H9 (cell line): Measurements from ENCODE around the gene PITPNB. TPM values are rescaled to one million over a fixed set of nuclear protein-coding genes. Genes with fewer than 3 reads are reported as not detected.

Experiments used
- DNase-seq: peaks from one replicate; pipeline ENCODE4 v3.0.0-alpha.2; 2017
- H2AFZ ChIP-seq: one replicate; pipeline ENCODE4 v1.6.1; 2013; ENCODE audit warnings: mild to moderate bottlenecking, low read length, control low read depth, moderate library complexity
- H2AK5ac ChIP-seq: 2 replicates; pipeline ENCODE4 v1.6.1; 2013; ENCODE audit warnings: low read length, control low read depth, mixed read lengths; ENCODE audit not compliant: insufficient read length
- H2BK120ac ChIP-seq: one replicate; pipeline ENCODE4 v1.6.1; 2013; ENCODE audit warnings: low read depth, mild to moderate bottlenecking, low read length, control low read depth, inconsistent platforms; ENCODE audit not compliant: poor library complexity, severe bottlenecking
- H2BK12ac ChIP-seq: 2 replicates; pipeline ENCODE4 v1.6.1; 2013; ENCODE audit warnings: low read length, control low read depth, mixed read lengths, low read depth; ENCODE audit not compliant: insufficient read length
- H2BK15ac ChIP-seq: 2 replicates; pipeline ENCODE4 v1.6.1; 2013; ENCODE audit warnings: low read depth, low read length, control low read depth
- H2BK20ac ChIP-seq: one replicate; pipeline ENCODE4 v1.6.1; 2013; ENCODE audit warnings: low read depth, mild to moderate bottlenecking, low read length, control low read depth, inconsistent platforms; ENCODE audit not compliant: poor library complexity, severe bottlenecking
- H2BK5ac ChIP-seq: 2 replicates; pipeline ENCODE4 v1.6.1; 2013; ENCODE audit warnings: low read length, control low read depth, mixed read lengths; ENCODE audit not compliant: insufficient read length
- H3K14ac ChIP-seq: 2 replicates; pipeline ENCODE4 v1.6.1; 2013; ENCODE audit warnings: low read length, control low read depth; ENCODE audit not compliant: insufficient read depth
- H3K18ac ChIP-seq: 2 replicates; pipeline ENCODE4 v1.6.1; 2013; ENCODE audit warnings: low read depth, mild to moderate bottlenecking, mixed read lengths, low read length, control low read depth; ENCODE audit not compliant: insufficient read length
- H3K23ac ChIP-seq: 2 replicates; pipeline ENCODE4 v1.6.1; 2013; ENCODE audit warnings: low read length, control low read depth, mixed read lengths, low read depth; ENCODE audit not compliant: insufficient read length
- H3K23me2 ChIP-seq: 2 replicates; pipeline ENCODE4 v1.6.1; 2013; ENCODE audit warnings: low read depth, mild to moderate bottlenecking, mixed read lengths, low read length, control low read depth; ENCODE audit not compliant: insufficient read length, poor library complexity, severe bottlenecking
- H3K27ac ChIP-seq: 2 replicates; pipeline ENCODE4 v1.5.1; 2013; ENCODE audit warnings: low read length, control low read depth, mixed read lengths, low read depth; ENCODE audit not compliant: insufficient read length
- H3K27me3 ChIP-seq: 2 replicates; pipeline ENCODE4 v1.6.1; 2013; ENCODE audit warnings: low read length, control low read depth, inconsistent platforms; ENCODE audit not compliant: insufficient read depth
- H3K4ac ChIP-seq: 2 replicates; pipeline ENCODE4 v1.6.1; 2013; ENCODE audit warnings: low read depth, mild to moderate bottlenecking, control low read depth, inconsistent platforms, low read length, moderate library complexity
- H3K4me1 ChIP-seq: 2 replicates; pipeline ENCODE4 v1.6.1; 2013; ENCODE audit warnings: low read length, control low read depth, inconsistent platforms; ENCODE audit not compliant: insufficient read depth
- H3K4me2 ChIP-seq: 2 replicates; pipeline ENCODE4 v1.6.1; 2013; ENCODE audit warnings: low read length, control low read depth, mixed read lengths; ENCODE audit not compliant: insufficient read length, insufficient read depth
- H3K56ac ChIP-seq: 2 replicates; pipeline ENCODE4 v1.6.1; 2013; ENCODE audit warnings: low read depth, mild to moderate bottlenecking, mixed read lengths, low read length, control low read depth; ENCODE audit not compliant: insufficient read length
- H3K79me1 ChIP-seq: 2 replicates; pipeline ENCODE4 v1.6.1; 2013; ENCODE audit warnings: low read depth, mild to moderate bottlenecking, moderate library complexity, low read length, control low read depth, inconsistent platforms; ENCODE audit not compliant: insufficient read depth, poor library complexity, severe bottlenecking
- H3K79me2 ChIP-seq: 2 replicates; pipeline ENCODE4 v1.6.1; 2013; ENCODE audit warnings: low read length, control low read depth, inconsistent platforms; ENCODE audit not compliant: insufficient read depth
- H3K9ac ChIP-seq: 2 replicates; pipeline ENCODE4 v1.6.1; 2013; ENCODE audit warnings: low read length, control low read depth, mixed read lengths; ENCODE audit not compliant: insufficient read length; ENCODE audit errors: extremely low read depth
- H3K9me3 ChIP-seq: one replicate; pipeline ENCODE4 v1.6.1; 2013; ENCODE audit warnings: low read depth, low read length, inconsistent platforms; ENCODE audit not compliant: control insufficient read depth
- H3T11ph ChIP-seq: one replicate; pipeline ENCODE4 v1.6.1; 2013; ENCODE audit warnings: mild to moderate bottlenecking, low read length, control low read depth, inconsistent platforms
- H4K20me1 ChIP-seq: one replicate; pipeline ENCODE4 v1.6.1; 2013; ENCODE audit not compliant: control insufficient read depth, insufficient read length, insufficient read depth
- H4K5ac ChIP-seq: 2 replicates; pipeline ENCODE4 v1.6.1; 2013; ENCODE audit warnings: low read depth, mild to moderate bottlenecking, mixed read lengths, low read length, control low read depth; ENCODE audit not compliant: insufficient read length
- H4K8ac ChIP-seq: replicated peaks from 2 replicates; pipeline ENCODE4 v1.6.1; 2013; ENCODE audit warnings: low read length, control low read depth, mixed read lengths, low read depth; ENCODE audit not compliant: insufficient read length
- H4K91ac ChIP-seq: 2 replicates; pipeline ENCODE4 v1.6.1; 2013; ENCODE audit warnings: low read depth, mild to moderate bottlenecking, moderate library complexity, mixed read lengths, low read length, control low read depth; ENCODE audit not compliant: insufficient read length
- H3K27ac Mint-ChIP-seq, 3 experiments: 2 replicates in 2 of 3; 3 replicates in 1 of 3; pipeline ENCODE4 v1.8.0; 2020 to 2021; ENCODE audit warnings: mixed read lengths in 3 of 3, mild to moderate bottlenecking in 1 of 3, moderate library complexity in 1 of 3
- H3K27me3 Mint-ChIP-seq: 2 replicates; pipeline ENCODE4 v1.8.0; 2021; ENCODE audit warnings: low read depth, mild to moderate bottlenecking, moderate library complexity, mixed read lengths
- H3K36me3 Mint-ChIP-seq, 3 experiments: 2 replicates in 2 of 3; 3 replicates in 1 of 3; pipeline ENCODE4 v1.8.0; 2020 to 2021; ENCODE audit warnings: low read depth in 3 of 3, mixed read lengths in 3 of 3; ENCODE audit not compliant: insufficient read depth in 1 of 3
- H3K4me1 Mint-ChIP-seq, 2 experiments: 2 replicates each; pipeline ENCODE4 v1.8.0; 2020; ENCODE audit warnings: mixed read lengths in 2 of 2
- H3K4me3 Mint-ChIP-seq, 2 experiments: 2 replicates in 1 of 2; 3 replicates in 1 of 2; pipeline ENCODE4 v1.8.0; 2020 to 2021; ENCODE audit warnings: mild to moderate bottlenecking in 2 of 2, mixed read lengths in 2 of 2, moderate library complexity in 1 of 2
- H3K9me3 Mint-ChIP-seq, 2 experiments: 2 replicates in 1 of 2; 3 replicates in 1 of 2; pipeline ENCODE4 v1.8.0; 2020; ENCODE audit warnings: mild to moderate bottlenecking in 2 of 2, mixed read lengths in 2 of 2, moderate library complexity in 1 of 2
- CTCF ChIP-seq: fragments of 200-600 bp; sonication (generic); conservative IDR thresholded peaks from 3 replicates; pipeline ENCODE4 v1.8.0; 2021; ENCODE audit warnings: antibody characterized with exemption, mild to moderate bottlenecking
- WGBS: extraction: QIAGEN DNeasy Blood & Tissue Kit; methylation state at CpG from one replicate; pipeline ENCODE4 v1.1.7; 2013; ENCODE audit warnings: missing lambda C conversion rate, low lambda C conversion rate, mixed read lengths; ENCODE audit not compliant: insufficient read length; ENCODE audit errors: extremely low coverage; 5-methylcytosine and 5-hydroxymethylcytosine counted together
- total RNA-seq: library from RNA; stranded (reverse); gene quantifications from 2 replicates; pipeline ENCODE4 v1.2.1, GENCODE V29; 2021

PITPNB gene
- total RNA-seq, 1 experiment from 2014 or later, result 106 TPM

DNA sequence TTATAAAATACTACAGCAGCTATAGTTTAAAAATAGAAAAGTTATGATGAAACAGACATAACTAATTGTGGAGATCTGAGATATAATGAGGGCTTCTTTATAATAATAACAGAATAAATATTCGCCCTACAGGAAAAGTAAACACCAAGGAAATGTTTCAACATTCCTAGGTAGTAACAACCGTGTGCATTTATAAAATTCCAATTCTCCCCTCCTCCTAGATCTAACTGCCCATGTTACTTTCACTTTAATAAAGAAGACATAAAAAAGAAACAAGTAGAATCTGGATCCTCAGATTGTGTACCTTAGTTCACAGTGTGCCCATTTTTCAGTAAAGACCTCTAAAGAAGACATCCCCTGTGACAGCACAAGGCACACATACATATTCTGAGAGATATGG, 59.7 kb downstream of the PITPNB start:
- Histone ChIP-seq H3K18ac (no peak overlapping the region), H2BK20ac (no peak overlapping the region), H3K56ac (no peak overlapping the region), H3T11ph (no peak overlapping the region), H2BK12ac (no peak overlapping the region), H3K9ac (no peak overlapping the region), H4K5ac (no peak overlapping the region), H3K23ac (no peak overlapping the region), H3K4me1 (peaks cover 5% of the 10 kb centered on the region; the same call in 1 of the 2 replicates), H3K27ac (no peak overlapping the region), H3K27me3 (no peaks in the 10 kb centered on the region), H3K23me2 (no peaks in the 10 kb centered on the region), H2BK15ac (no peak overlapping the region), H3K4ac (no peak overlapping the region), H4K8ac (no peak overlapping the region), H3K9me3 (no peaks in the 10 kb centered on the region), H3K79me1 (no peaks in the 10 kb centered on the region), H2AFZ (no peak overlapping the region), H4K20me1 (no peaks in the 10 kb centered on the region), H3K4me2 (no peak overlapping the region), H2AK5ac (no peak overlapping the region), H2BK120ac (no peak overlapping the region), H3K79me2 (no peaks in the 10 kb centered on the region), H4K91ac (no peak overlapping the region), H2BK5ac (no peak overlapping the region), H3K14ac (no peak overlapping the region)
- TF ChIP-seq CTCF, result no peak
- Mint-ChIP-seq H3K27ac (peak overlapping the region in 1 of 3 experiments; percentile 7; a peak in 1 of 7 replicates), H3K27me3 (no peaks in the 10 kb centered on the region), H3K36me3 (peaks cover 12 to 56% (median 39%) of the 10 kb centered on the region in 3 experiments; a peak in 6 of 7 replicates), H3K4me1 (peaks cover 6 to 9% of the 10 kb centered on the region in 2 experiments), H3K4me3 (no peak overlapping the region), H3K9me3 (no peaks in the 10 kb centered on the region)
- DNase-seq, result no peak
- no CpG with 5 or more reads among the region's 2 CpGs for WGBS
